Fibroblast of gingiva (primary cell): ENCODE measurements around the gene ATE1.
"Not testable (repeated sequence)": the region's sequence is repeated elsewhere in the genome, so short reads cannot be mapped to it uniquely, and the experiment has no call there.

Experiments
- DNase-seq: peaks from one replicate; pipeline ENCODE4 v3.0.0-alpha.2; 2011; ENCODE audit warnings: low read depth

ATE1 gene

GRCh38 chr10:121736315-121737130, 191.3 kb downstream of the ATE1 start:
- no peak for DNase-seq

GRCh38 chr10:121735263-121735662, 192.6 kb downstream of the ATE1 start:
- no peak for DNase-seq

- no peak for DNase-seq
These were observed 193.2 kb downstream of the ATE1 start for GRCh38 chr10:121734589-121735045.

GRCh38 chr10:121732656-121733445, 195.0 kb downstream of the ATE1 start:
- DNase-seq: no peak

GRCh38 chr10:121732172-121732571, 195.7 kb downstream of the ATE1 start:
- no peak for DNase-seq

- no peak for DNase-seq
These were observed 203.5 kb downstream of the ATE1 start for GRCh38 chr10:121724282-121724681.

- DNase-seq: no peak
These were observed 205.2 kb downstream of the ATE1 start for GRCh38 chr10:121722665-121723064.

GRCh38 chr10:121721257-121721656, 206.6 kb downstream of the ATE1 start:
- DNase-seq: no peak

- no peak for DNase-seq
These were observed 211.9 kb downstream of the ATE1 start for GRCh38 chr10:121715969-121716368.

GRCh38 chr10:121715076-121715475, 212.8 kb downstream of the ATE1 start:
- DNase-seq: no peak

GRCh38 chr10:121713486-121713885, 214.3 kb downstream of the ATE1 start:
- no peak for DNase-seq

GRCh38 chr10:121710971-121711370, 216.9 kb downstream of the ATE1 start:
- DNase-seq: no peak

GRCh38 chr10:121710207-121710606, 217.6 kb downstream of the ATE1 start:
- no peak for DNase-seq

- peak; percentile 69 for DNase-seq
These were observed 218.2 kb downstream of the ATE1 start for GRCh38 chr10:121709675-121710073.

GRCh38 chr10:121708728-121709674, 218.8 kb downstream of the ATE1 start:
- no peak for DNase-seq

- no peak for DNase-seq
These were observed 225.2 kb downstream of the ATE1 start for GRCh38 chr10:121702351-121703320.

- DNase-seq: no peak
These were observed 227.4 kb downstream of the ATE1 start for GRCh38 chr10:121700416-121700815.

- not testable (repeated sequence) for DNase-seq
These were observed 228.1 kb downstream of the ATE1 start for GRCh38 chr10:121699703-121700102.

- DNase-seq: no peak
These were observed 228.9 kb downstream of the ATE1 start for GRCh38 chr10:121698902-121699301.

- DNase-seq: no peak
These were observed 229.5 kb downstream of the ATE1 start for GRCh38 chr10:121698336-121698735.

- no peak for DNase-seq
These were observed 231.0 kb downstream of the ATE1 start for GRCh38 chr10:121696854-121697253.
